Stimulated activated CD4-positive, alpha-beta T cell treated with anti-CD3 and anti-CD28 coated beads, Interleukin-1b, Interleukin-23, amount 100 ng/mL, for 48 hours (primary cell): ENCODE measurements around the gene ATM.
"Not testable (repeated sequence)": the region's sequence is repeated elsewhere in the genome, so short reads cannot be mapped to it uniquely, and the experiment has no call there.

ENCODE experiments used
- DNase-seq: peaks from one replicate; pipeline ENCODE4 v3.0.0-alpha.2; 2020

Gene ATM

DNA sequence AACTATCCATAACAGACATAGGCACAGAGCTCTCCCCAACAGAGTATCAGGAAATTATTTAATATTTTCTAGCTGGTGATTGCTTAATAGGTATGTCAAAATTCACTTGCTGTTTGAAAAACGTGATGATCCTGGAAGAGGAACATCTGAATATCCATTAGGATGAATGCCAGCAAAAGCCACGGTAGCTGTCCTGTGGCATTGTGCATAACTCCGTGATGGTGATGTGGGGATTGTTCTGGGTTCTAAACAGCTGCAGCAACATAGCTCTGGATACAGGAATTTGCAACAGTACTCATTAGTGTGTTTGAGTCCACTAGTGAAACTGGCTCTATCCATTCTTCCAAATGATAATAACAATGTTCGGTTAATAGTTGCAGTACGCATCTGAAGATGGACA is 165.7 kb downstream of the ATM start:
- no peak for DNase-seq

DNA sequence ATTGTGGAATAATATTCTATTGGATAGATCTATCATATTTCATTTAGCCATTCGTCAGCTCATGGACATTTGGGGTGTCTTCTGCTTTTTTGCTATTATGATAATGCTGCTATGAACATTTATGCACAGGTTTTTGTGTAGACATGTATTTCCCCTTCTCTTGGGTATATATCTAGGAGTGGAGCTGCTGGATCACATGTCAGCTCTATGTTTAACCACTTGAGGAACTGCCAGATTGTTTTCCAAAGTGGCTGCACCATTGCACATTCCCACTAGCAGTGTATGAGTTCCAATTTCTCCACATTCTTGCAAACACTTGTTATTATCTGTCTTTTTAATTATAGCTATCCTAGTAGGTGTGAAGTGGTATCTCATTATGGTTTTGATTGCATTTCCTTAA is 169.5 kb downstream of the ATM start:
- DNase-seq, result no peak

DNA sequence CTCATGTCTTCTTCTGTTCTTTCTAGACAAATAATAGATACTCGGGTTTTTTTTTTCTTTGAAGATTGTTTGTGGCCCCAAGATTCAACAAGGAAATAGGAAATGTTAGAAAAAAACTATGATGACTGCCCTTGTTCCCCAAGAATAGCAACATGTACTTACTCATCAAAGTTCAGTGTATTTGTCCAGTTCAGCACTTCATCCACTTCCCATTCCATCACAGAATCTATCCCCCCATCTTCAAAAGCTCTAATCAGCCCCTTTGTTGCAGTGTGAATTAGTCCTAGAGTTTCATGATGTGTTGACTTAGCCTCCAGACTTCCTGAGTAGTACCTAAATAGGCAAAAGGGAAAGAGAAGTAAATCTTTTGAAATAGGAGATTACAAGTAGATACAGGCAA is 170.2 kb downstream of the ATM start:
- DNase-seq, result no peak

GRCh38 chr11:108394744-108395284 is 171.9 kb downstream of the ATM start:
- DNase-seq, result no peak

DNA sequence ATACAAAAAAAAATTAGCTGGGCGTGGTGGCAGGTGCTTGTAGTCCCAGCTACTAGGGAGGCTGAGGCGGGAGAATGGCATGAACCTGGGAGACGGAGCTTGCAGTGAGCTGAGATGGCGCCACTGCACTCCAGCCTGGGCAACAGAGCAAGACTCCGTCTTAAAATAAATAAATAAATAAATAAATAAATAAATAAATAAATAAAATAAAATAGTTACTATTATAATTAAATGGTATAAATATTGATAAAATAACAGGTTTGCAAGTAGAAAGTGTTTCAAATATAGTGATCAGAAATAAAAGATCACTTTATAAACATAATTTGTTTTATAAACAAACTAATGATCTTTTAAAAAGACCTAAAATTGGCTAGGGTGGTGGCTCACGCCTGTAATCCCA is 173.8 kb downstream of the ATM start:
- DNase-seq, result not testable (repeated sequence)

DNA sequence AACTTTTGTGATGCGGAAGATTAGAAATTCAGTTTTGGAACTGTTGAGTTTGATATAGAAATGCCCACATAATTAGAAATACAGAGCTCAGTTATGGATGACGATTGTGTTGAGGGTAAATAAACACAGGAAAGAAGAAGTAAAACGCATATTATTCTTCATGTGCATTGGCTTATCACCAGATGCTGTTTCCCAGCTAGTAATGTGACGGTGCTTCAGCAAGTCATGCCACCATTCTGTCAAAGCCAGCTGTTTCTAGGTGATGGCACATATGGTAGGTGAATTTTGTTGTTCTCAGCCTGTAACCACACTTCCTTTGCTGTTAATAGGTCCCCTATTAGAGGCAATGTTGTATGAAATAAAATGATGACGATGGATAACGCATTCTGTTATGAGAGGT is 175.6 kb downstream of the ATM start:
- DNase-seq, result no peak

GRCh38 chr11:108402241-108402640 is 179.4 kb downstream of the ATM start:
- DNase-seq, result no peak

- no peak for DNase-seq
Observed at GRCh38 chr11:108403052-108403451, 180.2 kb downstream of the ATM start.

DNA sequence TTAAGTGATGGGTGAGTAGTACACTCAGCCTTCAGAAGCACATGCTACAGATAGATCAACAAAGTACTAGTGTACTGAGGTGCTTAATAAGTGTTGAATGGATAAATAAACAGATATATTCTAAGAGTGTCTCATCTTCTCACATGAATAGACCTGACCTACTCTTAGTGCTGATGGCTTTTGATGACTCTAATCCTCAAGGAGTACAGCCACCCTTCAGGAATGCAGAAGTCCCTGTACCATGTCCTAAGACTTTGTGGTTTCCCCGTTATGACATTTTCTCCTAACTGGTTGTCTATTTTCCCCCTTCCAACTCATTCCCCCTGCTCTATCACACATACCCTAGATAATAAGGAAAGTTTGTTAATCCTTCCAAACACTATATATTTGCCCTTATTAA is 182.8 kb downstream of the ATM start:
- DNase-seq, result no peak

DNA sequence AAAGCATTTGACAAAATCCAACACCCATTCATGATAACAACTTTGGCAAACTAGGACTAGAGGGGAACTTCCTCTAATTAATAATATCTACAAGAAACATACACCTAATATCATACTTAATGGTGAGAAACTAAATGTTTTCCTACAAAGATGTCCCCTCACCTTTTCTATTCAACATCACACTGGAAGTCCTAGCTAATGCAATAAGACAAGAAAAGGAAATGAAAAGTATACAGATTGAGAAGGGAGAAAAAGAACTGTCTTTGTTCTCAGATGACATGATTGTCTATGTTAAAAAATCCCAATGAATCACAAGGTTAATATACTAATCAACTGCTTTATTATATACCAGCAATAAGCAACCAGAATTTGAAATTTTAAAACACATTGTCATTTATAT is 192.1 kb downstream of the ATM start:
- DNase-seq, result no peak

GRCh38 chr11:108417551-108417950 is 194.7 kb downstream of the ATM start:
- peak; percentile 4 for DNase-seq
